ENCODE measurements around the gene CLPTM1. TPM values are rescaled to one million over a fixed set of nuclear protein-coding genes. Genes with fewer than 3 reads are reported as not detected.

Gene CLPTM1
- total and polyA plus RNA-seq, 2 experiments from 2014 or later, result 41.6 to 71.5 TPM

DNA sequence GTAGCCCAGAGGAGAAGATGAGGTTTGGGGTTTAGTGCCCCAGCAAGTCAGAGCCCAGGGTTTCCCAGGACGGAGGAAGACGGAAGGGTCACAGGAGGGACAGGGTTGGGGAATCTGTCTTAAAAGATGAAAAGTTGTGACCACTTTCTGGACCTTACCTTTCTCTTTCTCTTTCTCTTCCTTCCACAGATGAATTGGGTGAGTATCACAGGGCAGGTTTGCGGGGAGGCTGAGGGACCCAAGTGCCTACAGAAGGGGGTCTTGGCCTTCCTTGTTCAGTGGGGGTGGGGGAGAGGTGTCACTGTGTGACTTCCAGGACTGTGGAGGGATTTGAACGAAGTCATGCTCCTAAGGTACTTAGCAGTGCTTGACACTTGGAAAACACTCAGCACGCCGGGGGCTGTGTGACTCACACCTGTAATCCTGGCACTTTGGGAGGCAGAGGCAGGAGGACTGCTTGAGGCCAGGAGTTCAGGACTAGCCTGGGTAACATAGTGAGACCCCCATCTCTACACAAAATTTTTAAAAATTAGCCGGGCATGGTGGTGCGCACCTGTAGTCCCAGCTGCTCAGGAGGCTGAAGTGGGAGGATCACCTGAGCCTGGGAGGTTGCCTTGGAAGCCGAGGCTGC is 54.6 kb downstream of the CLPTM1 start:
- Histone ChIP-seq H3K36me3 (ENCODE audit: insufficient read depth) (no peaks in the 10 kb centered on the region), H3K9me2 (ENCODE audit: insufficient read depth) (no peaks in the 10 kb centered on the region), H3F3A (replicated peaks; ENCODE audit: low read depth) (0 out of 2 replicates have a peak, but pooled peaks cover 2% of the 10 kb centered on the region), H3K4me3 (no peak overlapping the region), H3K27ac (ENCODE audit: low read depth) (no peak overlapping the region), H3K4me1 (ENCODE audit: insufficient read depth) (no peaks in the 10 kb centered on the region), H2AFZ (no peak overlapping the region), H3K79me2 (replicated peaks; ENCODE audit: insufficient read depth) (no peaks in the 10 kb centered on the region), H3K4me2 (no peak overlapping the region), H3K27me3 (ENCODE audit: insufficient read depth) (no peaks in the 10 kb centered on the region), H4K20me1 (replicated peaks; ENCODE audit: insufficient read depth) (no peaks in the 10 kb centered on the region)
- DNase-seq (ENCODE audit: low spot score) (no peak), ATAC-seq (no peak)
- no peak overlapping the region for H3K27ac Mint-ChIP-seq
- no peaks in the 10 kb centered on the region for H3K9me3 Mint-ChIP-seq
- peaks cover 4% of the 10 kb centered on the region; the same call in 1 of the 3 replicates for H3K36me3 Mint-ChIP-seq (ENCODE audit: low read depth)
- TF ChIP-seq, protein P1, sequence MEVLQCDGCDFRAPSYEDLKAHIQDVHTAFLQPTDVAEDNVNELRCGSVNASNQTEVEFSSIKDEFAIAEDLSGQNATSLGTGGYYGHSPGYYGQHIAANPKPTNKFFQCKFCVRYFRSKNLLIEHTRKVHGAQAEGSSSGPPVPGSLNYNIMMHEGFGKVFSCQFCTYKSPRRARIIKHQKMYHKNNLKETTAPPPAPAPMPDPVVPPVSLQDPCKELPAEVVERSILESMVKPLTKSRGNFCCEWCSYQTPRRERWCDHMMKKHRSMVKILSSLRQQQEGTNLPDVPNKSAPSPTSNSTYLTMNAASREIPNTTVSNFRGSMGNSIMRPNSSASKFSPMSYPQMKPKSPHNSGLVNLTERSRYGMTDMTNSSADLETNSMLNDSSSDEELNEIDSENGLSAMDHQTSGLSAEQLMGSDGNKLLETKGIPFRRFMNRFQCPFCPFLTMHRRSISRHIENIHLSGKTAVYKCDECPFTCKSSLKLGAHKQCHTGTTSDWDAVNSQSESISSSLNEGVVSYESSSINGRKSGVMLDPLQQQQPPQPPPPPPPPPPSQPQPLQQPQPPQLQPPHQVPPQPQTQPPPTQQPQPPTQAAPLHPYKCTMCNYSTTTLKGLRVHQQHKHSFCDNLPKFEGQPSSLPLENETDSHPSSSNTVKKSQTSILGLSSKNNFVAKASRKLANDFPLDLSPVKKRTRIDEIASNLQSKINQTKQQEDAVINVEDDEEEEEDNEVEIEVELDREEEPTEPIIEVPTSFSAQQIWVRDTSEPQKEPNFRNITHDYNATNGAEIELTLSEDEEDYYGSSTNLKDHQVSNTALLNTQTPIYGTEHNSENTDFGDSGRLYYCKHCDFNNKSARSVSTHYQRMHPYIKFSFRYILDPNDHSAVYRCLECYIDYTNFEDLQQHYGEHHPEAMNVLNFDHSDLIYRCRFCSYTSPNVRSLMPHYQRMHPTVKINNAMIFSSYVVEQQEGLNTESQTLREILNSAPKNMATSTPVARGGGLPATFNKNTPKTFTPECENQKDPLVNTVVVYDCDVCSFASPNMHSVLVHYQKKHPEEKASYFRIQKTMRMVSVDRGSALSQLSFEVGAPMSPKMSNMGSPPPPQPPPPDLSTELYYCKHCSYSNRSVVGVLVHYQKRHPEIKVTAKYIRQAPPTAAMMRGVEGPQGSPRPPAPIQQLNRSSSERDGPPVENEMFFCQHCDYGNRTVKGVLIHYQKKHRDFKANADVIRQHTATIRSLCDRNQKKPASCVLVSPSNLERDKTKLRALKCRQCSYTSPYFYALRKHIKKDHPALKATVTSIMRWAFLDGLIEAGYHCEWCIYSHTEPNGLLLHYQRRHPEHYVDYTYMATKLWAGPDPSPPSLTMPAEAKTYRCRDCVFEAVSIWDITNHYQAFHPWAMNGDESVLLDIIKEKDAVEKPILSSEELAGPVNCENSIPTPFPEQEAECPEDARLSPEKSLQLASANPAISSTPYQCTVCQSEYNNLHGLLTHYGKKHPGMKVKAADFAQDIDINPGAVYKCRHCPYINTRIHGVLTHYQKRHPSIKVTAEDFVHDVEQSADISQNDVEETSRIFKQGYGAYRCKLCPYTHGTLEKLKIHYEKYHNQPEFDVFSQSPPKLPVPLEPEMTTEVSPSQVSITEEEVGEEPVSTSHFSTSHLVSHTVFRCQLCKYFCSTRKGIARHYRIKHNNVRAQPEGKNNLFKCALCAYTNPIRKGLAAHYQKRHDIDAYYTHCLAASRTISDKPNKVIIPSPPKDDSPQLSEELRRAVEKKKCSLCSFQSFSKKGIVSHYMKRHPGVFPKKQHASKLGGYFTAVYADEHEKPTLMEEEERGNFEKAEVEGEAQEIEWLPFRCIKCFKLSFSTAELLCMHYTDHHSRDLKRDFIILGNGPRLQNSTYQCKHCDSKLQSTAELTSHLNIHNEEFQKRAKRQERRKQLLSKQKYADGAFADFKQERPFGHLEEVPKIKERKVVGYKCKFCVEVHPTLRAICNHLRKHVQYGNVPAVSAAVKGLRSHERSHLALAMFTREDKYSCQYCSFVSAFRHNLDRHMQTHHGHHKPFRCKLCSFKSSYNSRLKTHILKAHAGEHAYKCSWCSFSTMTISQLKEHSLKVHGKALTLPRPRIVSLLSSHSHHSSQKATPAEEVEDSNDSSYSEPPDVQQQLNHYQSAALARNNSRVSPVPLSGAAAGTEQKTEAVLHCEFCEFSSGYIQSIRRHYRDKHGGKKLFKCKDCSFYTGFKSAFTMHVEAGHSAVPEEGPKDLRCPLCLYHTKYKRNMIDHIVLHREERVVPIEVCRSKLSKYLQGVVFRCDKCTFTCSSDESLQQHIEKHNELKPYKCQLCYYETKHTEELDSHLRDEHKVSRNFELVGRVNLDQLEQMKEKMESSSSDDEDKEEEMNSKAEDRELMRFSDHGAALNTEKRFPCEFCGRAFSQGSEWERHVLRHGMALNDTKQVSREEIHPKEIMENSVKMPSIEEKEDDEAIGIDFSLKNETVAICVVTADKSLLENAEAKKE (CRISPR knock-in tag; IDR thresholded peaks at IDR 0.05), result no peak
- TF ChIP-seq NANOG (IDR thresholded peaks at IDR 0.05; ENCODE audit: borderline replicate concordance), result no peak
- no peak for TF ChIP-seq ZNF331 (CRISPR knock-in tag; IDR thresholded peaks at IDR 0.05; ENCODE audit: low read depth)
- no peak for TF ChIP-seq STAT1 (IDR thresholded peaks at IDR 0.05; ENCODE audit: unreplicated experiment)
- TF ChIP-seq, protein P2, sequence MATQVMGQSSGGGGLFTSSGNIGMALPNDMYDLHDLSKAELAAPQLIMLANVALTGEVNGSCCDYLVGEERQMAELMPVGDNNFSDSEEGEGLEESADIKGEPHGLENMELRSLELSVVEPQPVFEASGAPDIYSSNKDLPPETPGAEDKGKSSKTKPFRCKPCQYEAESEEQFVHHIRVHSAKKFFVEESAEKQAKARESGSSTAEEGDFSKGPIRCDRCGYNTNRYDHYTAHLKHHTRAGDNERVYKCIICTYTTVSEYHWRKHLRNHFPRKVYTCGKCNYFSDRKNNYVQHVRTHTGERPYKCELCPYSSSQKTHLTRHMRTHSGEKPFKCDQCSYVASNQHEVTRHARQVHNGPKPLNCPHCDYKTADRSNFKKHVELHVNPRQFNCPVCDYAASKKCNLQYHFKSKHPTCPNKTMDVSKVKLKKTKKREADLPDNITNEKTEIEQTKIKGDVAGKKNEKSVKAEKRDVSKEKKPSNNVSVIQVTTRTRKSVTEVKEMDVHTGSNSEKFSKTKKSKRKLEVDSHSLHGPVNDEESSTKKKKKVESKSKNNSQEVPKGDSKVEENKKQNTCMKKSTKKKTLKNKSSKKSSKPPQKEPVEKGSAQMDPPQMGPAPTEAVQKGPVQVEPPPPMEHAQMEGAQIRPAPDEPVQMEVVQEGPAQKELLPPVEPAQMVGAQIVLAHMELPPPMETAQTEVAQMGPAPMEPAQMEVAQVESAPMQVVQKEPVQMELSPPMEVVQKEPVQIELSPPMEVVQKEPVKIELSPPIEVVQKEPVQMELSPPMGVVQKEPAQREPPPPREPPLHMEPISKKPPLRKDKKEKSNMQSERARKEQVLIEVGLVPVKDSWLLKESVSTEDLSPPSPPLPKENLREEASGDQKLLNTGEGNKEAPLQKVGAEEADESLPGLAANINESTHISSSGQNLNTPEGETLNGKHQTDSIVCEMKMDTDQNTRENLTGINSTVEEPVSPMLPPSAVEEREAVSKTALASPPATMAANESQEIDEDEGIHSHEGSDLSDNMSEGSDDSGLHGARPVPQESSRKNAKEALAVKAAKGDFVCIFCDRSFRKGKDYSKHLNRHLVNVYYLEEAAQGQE (IDR thresholded peaks at IDR 0.05; ENCODE audit: unreplicated experiment), result no peak
- no peak for TF ChIP-seq ZNF114 (CRISPR knock-in tag; IDR thresholded peaks at IDR 0.05)
- TF ChIP-seq, protein P3, sequence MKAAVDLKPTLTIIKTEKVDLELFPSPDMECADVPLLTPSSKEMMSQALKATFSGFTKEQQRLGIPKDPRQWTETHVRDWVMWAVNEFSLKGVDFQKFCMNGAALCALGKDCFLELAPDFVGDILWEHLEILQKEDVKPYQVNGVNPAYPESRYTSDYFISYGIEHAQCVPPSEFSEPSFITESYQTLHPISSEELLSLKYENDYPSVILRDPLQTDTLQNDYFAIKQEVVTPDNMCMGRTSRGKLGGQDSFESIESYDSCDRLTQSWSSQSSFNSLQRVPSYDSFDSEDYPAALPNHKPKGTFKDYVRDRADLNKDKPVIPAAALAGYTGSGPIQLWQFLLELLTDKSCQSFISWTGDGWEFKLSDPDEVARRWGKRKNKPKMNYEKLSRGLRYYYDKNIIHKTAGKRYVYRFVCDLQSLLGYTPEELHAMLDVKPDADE (IDR thresholded peaks at IDR 0.05), result no peak
- TF ChIP-seq JUNB (IDR thresholded peaks at IDR 0.05; ENCODE audit: unreplicated experiment), result no peak
- no peak for TF ChIP-seq EZH2phosphoT487 (IDR thresholded peaks at IDR 0.05; ENCODE audit: unreplicated experiment)
- no peak for TF ChIP-seq CTCF (conservative IDR thresholded peaks at IDR 0.05; ENCODE audit: low read depth in 2 of 2)
- no peak for TF ChIP-seq EZH2 (IDR thresholded peaks at IDR 0.05; ENCODE audit: low read depth, unreplicated experiment)
- H3K27me3 Mint-ChIP-seq (ENCODE audit: insufficient read depth, low read depth, poor library complexity), result peaks cover 3% of the 10 kb centered on the region
- no peaks in the 10 kb centered on the region for H3K4me1 Mint-ChIP-seq
- no peak overlapping the region for H3K4me3 Mint-ChIP-seq

Measured in GM23338 (cell line).